Lung (tissue), 12 donors: Measurements from ENCODE around the gene TRABD2B. TPM values are rescaled to one million over a fixed set of nuclear protein-coding genes. Genes with fewer than 3 reads are reported as not detected.

ENCODE experiments used
- ATAC-seq: fragments of 200-7000 bp; cut with Tn5 transposase; one replicate; pipeline ENCODE4 v1.9.1; 2020; ENCODE audit warnings: moderate number of reproducible peaks; ENCODE audit not compliant: insufficient read depth, low FRiP score
- DNase-seq, 3 donors: peaks; one replicate each; pipeline ENCODE4 v3.0.0-alpha.2; 2013 to 2017
- H3K27ac ChIP-seq, 2 donors: one replicate each; pipeline ENCODE4 v1.5.1; 2013; ENCODE audit warnings: mild to moderate bottlenecking in 2 of 2, moderate library complexity in 2 of 2, control low read depth in 1 of 2, inconsistent platforms in 1 of 2, low read depth in 1 of 2, low read length in 1 of 2
- H3K27me3 ChIP-seq, 3 donors: one replicate each; pipeline ENCODE4 v1.5.1; 2013; ENCODE audit warnings: low read length in 2 of 3; ENCODE audit not compliant: control insufficient read depth in 3 of 3, insufficient read depth in 3 of 3
- H3K36me3 ChIP-seq, 4 donors: one replicate each; pipeline ENCODE4 v1.5.1; 2013; ENCODE audit warnings: low read length in 4 of 4, mild to moderate bottlenecking in 1 of 4, moderate library complexity in 1 of 4; ENCODE audit not compliant: control insufficient read depth in 4 of 4, insufficient read depth in 4 of 4
- H3K4me1 ChIP-seq, 5 donors: one replicate each; pipeline ENCODE4 v1.5.1; 2013; ENCODE audit warnings: low read length in 5 of 5, mild to moderate bottlenecking in 2 of 5, moderate library complexity in 1 of 5; ENCODE audit not compliant: control insufficient read depth in 5 of 5, insufficient read depth in 5 of 5
- H3K4me3 ChIP-seq: one replicate; pipeline ENCODE4 v1.5.1; 2013; ENCODE audit warnings: mild to moderate bottlenecking, control low read depth, moderate library complexity
- H3K9ac ChIP-seq, 2 donors: one replicate each; pipeline ENCODE4 v1.5.1; 2013; ENCODE audit warnings: low read length in 2 of 2, control low read depth in 1 of 2; ENCODE audit not compliant: insufficient read depth in 1 of 2
- H3K9me3 ChIP-seq, 4 donors: one replicate each; pipeline ENCODE4 v1.5.1; 2013; ENCODE audit warnings: low read length in 3 of 4, mild to moderate bottlenecking in 1 of 4, moderate library complexity in 1 of 4; ENCODE audit not compliant: control insufficient read depth in 4 of 4, insufficient read depth in 3 of 4
- WGBS, 2 donors: extraction: QIAGEN DNeasy Blood & Tissue Kit; methylation state at CpG; one replicate each; pipeline ENCODE4 v1.1.7; 2013; 5-methylcytosine and 5-hydroxymethylcytosine counted together
- polyA plus RNA-seq, 2 donors: library from polyadenylated mRNA; stranded (reverse); fragments of 200-250 nt; gene quantifications; one replicate each; pipeline ENCODE4 v1.2.1, GENCODE V29; 2013
- total RNA-seq, 2 donors: library from RNA; depleted of rRNA in 1 of 2; stranded (reverse); fragments of >200 nt in 1 of 2; gene quantifications; one replicate each; pipeline ENCODE4 v1.2.1, GENCODE V29; 2014 to 2021
- TF ChIP-seq, protein P1 (sequence below): IDR thresholded peaks from 2 replicates; pipeline ENCODE4 v1.5.1; 2012; ENCODE audit warnings: mild to moderate bottlenecking; ENCODE audit errors: control extremely low read depth, extremely low read depth
- donor health status: control.
- donor health status: control.
- donor health status: Bipolar disorder and iron deficiency.
- donor health status: healthy.
- donor health status: DM: yes; HTN: yes; CAD: no.

TRABD2B gene
- total and polyA plus RNA-seq, 4 donors: 0.37 to 1.9 (median 0.64) TPM

DNA sequence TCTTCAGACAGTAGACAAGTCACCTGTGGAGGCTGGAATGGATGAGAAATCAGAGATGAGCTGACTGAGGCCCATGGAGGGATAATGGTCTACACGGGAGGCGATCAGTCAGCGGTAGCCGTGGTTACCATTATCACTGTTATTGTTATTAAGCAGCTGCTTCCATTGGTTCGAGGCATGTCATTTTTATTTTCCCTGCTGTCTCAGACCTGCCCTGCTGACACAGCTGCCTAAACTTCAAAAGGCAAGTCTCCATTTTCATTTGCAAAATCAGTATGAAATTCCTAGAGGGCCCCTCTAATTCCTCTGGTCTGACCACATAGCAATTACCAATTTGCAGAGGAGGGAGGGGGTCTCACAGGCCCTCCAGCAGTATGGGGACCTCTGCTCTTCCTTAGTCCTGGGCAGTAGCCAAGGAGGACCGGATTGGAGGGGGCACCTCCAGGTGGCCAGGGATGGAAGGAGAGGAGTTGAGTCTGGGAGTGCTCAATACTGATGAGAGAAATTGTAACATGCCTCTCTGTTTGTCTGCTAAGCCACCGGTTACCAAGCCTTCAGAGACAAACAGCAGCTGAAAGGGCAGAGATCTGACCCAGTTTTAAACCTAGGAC lies 184.2 kb downstream of the TRABD2B start:
- ATAC-seq: no peak
- 87 to 90% methylated on average over 7 of the region's 7 CpGs for WGBS, 2 donors
- Histone ChIP-seq H3K27ac (no peak overlapping the region), H3K9ac (no peak overlapping the region), H3K27me3 (no peaks in the 10 kb centered on the region), H3K4me1 (peaks cover 0 to 51% (median 9%) of the 10 kb centered on the region in 5 donors), H3K36me3 (no peaks in the 10 kb centered on the region), H3K4me3 (no peak overlapping the region), H3K9me3 (no peaks in the 10 kb centered on the region)
- TF ChIP-seq, protein P1, sequence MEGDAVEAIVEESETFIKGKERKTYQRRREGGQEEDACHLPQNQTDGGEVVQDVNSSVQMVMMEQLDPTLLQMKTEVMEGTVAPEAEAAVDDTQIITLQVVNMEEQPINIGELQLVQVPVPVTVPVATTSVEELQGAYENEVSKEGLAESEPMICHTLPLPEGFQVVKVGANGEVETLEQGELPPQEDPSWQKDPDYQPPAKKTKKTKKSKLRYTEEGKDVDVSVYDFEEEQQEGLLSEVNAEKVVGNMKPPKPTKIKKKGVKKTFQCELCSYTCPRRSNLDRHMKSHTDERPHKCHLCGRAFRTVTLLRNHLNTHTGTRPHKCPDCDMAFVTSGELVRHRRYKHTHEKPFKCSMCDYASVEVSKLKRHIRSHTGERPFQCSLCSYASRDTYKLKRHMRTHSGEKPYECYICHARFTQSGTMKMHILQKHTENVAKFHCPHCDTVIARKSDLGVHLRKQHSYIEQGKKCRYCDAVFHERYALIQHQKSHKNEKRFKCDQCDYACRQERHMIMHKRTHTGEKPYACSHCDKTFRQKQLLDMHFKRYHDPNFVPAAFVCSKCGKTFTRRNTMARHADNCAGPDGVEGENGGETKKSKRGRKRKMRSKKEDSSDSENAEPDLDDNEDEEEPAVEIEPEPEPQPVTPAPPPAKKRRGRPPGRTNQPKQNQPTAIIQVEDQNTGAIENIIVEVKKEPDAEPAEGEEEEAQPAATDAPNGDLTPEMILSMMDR: no peak
- DNase-seq: peak; percentile 61 to 80 (median 73)

GRCh38 chr1:47810964-47811682 lies 186.1 kb downstream of the TRABD2B start:
- Histone ChIP-seq H3K27me3 (no peaks in the 10 kb centered on the region), H3K9me3 (no peaks in the 10 kb centered on the region), H3K9ac (no peak overlapping the region), H3K27ac (no peak overlapping the region), H3K4me3 (no peak overlapping the region), H3K4me1 (peaks cover 0 to 54% (median 10%) of the 10 kb centered on the region in 5 donors), H3K36me3 (no peaks in the 10 kb centered on the region)
- no peak for ATAC-seq
- TF ChIP-seq, protein P1: no peak
- peak in 1 of 3 donors; percentile 59 for DNase-seq
- 76 to 82% methylated on average over 9 of the region's 9 CpGs for WGBS, 2 donors

DNA sequence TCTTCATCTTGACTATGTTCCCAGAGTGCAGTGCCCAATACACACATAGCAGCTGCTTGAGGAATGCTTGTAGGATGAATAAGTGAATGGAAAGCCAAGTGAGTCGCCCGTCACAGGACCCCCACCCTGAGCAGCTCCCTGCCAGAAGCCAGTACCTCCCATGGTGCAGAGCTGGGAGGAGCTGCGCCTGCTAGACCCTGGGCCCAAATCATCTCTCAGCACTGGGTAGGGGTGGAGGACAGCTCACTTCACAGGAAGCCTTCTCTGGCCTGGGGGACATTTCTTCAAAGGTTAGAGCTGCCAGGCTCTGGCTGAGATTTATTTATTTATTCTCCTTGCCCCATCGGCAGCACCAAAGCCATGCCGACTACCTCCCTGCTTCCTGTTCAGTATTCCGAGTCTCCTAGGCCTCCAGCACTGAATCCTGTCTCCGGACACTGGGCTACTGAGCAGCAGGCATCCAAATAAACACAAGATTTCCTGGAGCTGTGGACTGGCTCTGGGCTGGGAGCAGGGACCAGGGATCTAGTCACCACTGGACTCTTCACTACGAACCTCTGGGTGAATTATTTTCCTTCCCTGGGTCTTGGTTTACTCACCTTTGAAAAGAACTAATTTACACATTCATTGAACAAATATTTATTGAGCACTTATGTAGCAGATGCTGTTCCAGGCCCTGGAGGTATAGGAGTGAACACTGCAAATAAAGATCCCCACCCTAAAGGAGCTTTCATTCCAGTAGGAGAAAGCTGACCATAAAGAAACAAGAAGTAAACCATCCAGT lies 187.7 kb downstream of the TRABD2B start:
- Histone ChIP-seq H3K9me3 (no peaks in the 10 kb centered on the region), H3K4me1 (peaks cover 0 to 54% (median 11%) of the 10 kb centered on the region in 5 donors), H3K9ac (no peak overlapping the region), H3K27me3 (no peaks in the 10 kb centered on the region), H3K27ac (no peak overlapping the region), H3K4me3 (no peak overlapping the region), H3K36me3 (no peaks in the 10 kb centered on the region)
- TF ChIP-seq, protein P1: no peak
- WGBS, 2 donors: 41 to 55% methylated on average over 8 of the region's 8 CpGs
- peak; percentile 21 for ATAC-seq
- DNase-seq: peak in 2 of 3 donors; percentile 60 to 67
